NCI-H82 treated with DMSO at 0.1 percent for 48 hours (cell line): ENCODE data around the gene CDKL1.

ENCODE experiments used
- DNase-seq: peaks from one replicate; lab custom pipeline; 2025; ENCODE audit not compliant: unreplicated experiment; lab: John Stamatoyannopoulos, UW

CDKL1 gene

DNA sequence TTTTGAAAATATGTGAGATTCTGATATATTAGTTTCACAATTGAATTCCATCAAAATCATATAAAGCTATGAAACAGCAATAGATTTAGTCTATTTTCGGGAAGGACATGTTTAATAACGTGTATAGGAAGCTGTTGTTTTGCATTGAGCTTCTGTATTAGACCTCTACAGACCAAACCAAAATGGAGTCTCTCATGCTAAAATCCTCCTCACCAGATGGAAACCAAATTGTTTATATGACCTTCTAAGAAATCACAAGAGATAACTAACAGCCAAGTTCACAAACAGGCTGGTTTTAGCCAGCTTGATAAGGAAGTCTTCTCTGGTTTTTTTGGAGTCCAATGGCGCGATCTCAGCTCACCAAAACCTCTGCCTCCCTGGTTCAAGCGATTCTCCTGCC is 108.5 kb downstream of the CDKL1 start:
- DNase-seq, result no peak

DNA sequence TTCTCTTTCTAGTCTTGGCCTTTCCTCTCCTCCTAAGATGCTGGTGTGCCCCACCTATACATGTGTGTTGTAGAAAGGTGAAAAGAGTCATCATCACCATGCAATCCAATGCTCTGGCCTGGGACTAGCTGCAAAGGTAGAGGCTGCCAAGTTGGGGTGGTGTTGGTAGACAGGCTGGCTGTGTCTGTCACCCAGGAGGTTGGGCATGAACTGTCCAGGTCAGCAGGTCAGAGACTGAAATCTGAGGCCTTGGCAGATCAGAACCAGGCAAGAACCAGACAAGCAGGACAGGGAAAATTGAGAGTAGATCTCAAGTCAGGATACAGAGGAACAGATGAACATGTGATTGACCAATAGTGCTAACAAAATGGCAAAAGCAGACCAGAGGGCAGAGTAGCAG is 110.8 kb downstream of the CDKL1 start:
- no peak for DNase-seq
